Neural cell (in vitro differentiated cells): ENCODE results near the gene LRP8. TPM values are rescaled to one million over a fixed set of nuclear protein-coding genes. Genes with fewer than 3 reads are reported as not detected.

Experiments
- H2AFZ ChIP-seq: fragments of 200-600, 300-800 bp; sonication (generic), shearing (Covaris generic); 2 replicates; pipeline ENCODE4 v1.6.0; 2014; ENCODE audit warnings: low read depth, mild to moderate bottlenecking, antibody characterized with exemption, low read length, moderate library complexity
- H3F3A ChIP-seq: fragments of 200-600 bp; shearing (Covaris generic); 2 replicates; pipeline ENCODE4 v1.6.1; 2016; ENCODE audit warnings: mild to moderate bottlenecking, moderate library complexity, mixed read lengths, antibody characterized with exemption, low read length; ENCODE audit not compliant: insufficient read depth, poor library complexity, severe bottlenecking
- H3K27ac ChIP-seq: fragments of 200-600, 300-800 bp; sonication (generic), shearing (Covaris generic); 2 replicates; pipeline ENCODE4 v1.5.1; 2014; ENCODE audit warnings: mild to moderate bottlenecking, low read length, moderate library complexity
- H3K27me3 ChIP-seq: fragments of 300-800, 200-600 bp; sonication (generic), shearing (Covaris generic); 2 replicates; pipeline ENCODE4 v1.6.0; 2014; ENCODE audit warnings: mild to moderate bottlenecking, low read depth, low read length, moderate library complexity; ENCODE audit not compliant: insufficient read depth
- H3K36me3 ChIP-seq: fragments of 300-800, 200-600 bp; sonication (generic), shearing (Covaris generic); 2 replicates; pipeline ENCODE4 v1.5.1; 2014; ENCODE audit warnings: mild to moderate bottlenecking, antibody characterized with exemption, low read length, moderate library complexity; ENCODE audit not compliant: insufficient read depth
- H3K4me2 ChIP-seq: fragments of 300-800, 200-600 bp; sonication (generic), shearing (Covaris generic); 2 replicates; pipeline ENCODE4 v1.6.0; 2014; ENCODE audit warnings: mild to moderate bottlenecking, low read length
- H3K4me3 ChIP-seq: fragments of 300-800, 200-600 bp; sonication (generic), shearing (Covaris generic); 2 replicates; pipeline ENCODE4 v1.5.1; 2014; ENCODE audit warnings: mild to moderate bottlenecking, low read length, moderate library complexity
- H3K79me2 ChIP-seq: fragments of 200-600 bp; shearing (Covaris generic); replicated peaks from 2 replicates; pipeline ENCODE4 v1.6.0; 2014; ENCODE audit warnings: mild to moderate bottlenecking, low read length, moderate library complexity; ENCODE audit not compliant: insufficient read depth
- H3K9ac ChIP-seq: fragments of 300-800, 200-600 bp; sonication (generic), shearing (Covaris generic); 2 replicates; pipeline ENCODE4 v1.6.1; 2016; ENCODE audit warnings: mild to moderate bottlenecking, low read length, mixed read lengths
- H3K9me2 ChIP-seq: fragments of 200-600 bp; shearing (Covaris generic); 2 replicates; pipeline ENCODE4 v1.6.1; 2016; ENCODE audit warnings: mild to moderate bottlenecking, low read length, mixed read lengths; ENCODE audit not compliant: insufficient read depth
- H3K9me3 ChIP-seq: fragments of 200-600, 300-800 bp; sonication (generic), shearing (Covaris generic); 2 replicates; pipeline ENCODE4 v1.6.1; 2016; ENCODE audit warnings: mild to moderate bottlenecking, mixed run types, low read length, moderate library complexity, mixed read lengths
- H4K20me1 ChIP-seq: fragments of 200-600 bp; shearing (Covaris generic); 2 replicates; pipeline ENCODE4 v1.6.1; 2016; ENCODE audit warnings: mild to moderate bottlenecking, mixed run types; ENCODE audit not compliant: insufficient read depth
- CTCF ChIP-seq: fragments of 450-650 bp; IDR thresholded peaks from 2 replicates; pipeline ENCODE4 v1.5.1; 2014; ENCODE audit warnings: antibody characterized with exemption, mild to moderate bottlenecking, moderate library complexity; ENCODE audit not compliant: poor library complexity, severe bottlenecking
- EP300 ChIP-seq: fragments of 450-650 bp; conservative IDR thresholded peaks from 2 replicates; pipeline ENCODE4 v1.6.1; 2014; ENCODE audit warnings: antibody characterized with exemption, mild to moderate bottlenecking, moderate library complexity; ENCODE audit not compliant: poor library complexity, severe bottlenecking
- EZH2 ChIP-seq: fragments of 200-600, 300-800 bp; shearing (Covaris generic), sonication (generic); IDR thresholded peaks from 2 replicates; pipeline ENCODE4 v1.6.1; 2014; ENCODE audit warnings: antibody characterized with exemption, low read length, borderline replicate concordance, mild to moderate bottlenecking; ENCODE audit not compliant: insufficient read depth, poor library complexity, severe bottlenecking
- MXI1 ChIP-seq: fragments of 450-650 bp; conservative IDR thresholded peaks from 2 replicates; pipeline ENCODE4 v1.6.1; 2014; ENCODE audit warnings: antibody characterized with exemption, mild to moderate bottlenecking; ENCODE audit not compliant: poor library complexity, severe bottlenecking
- POLR2AphosphoS5 ChIP-seq: IDR thresholded peaks from 2 replicates; pipeline ENCODE4 v1.6.1; 2012
- RAD21 ChIP-seq: fragments of 450-650 bp; conservative IDR thresholded peaks from 2 replicates; pipeline ENCODE4 v1.6.1; 2014; ENCODE audit warnings: antibody characterized with exemption, mild to moderate bottlenecking, moderate library complexity
- SMC3 ChIP-seq: fragments of 450-650 bp; conservative IDR thresholded peaks from 2 replicates; pipeline ENCODE4 v1.6.1; 2014; ENCODE audit warnings: antibody characterized with exemption, mild to moderate bottlenecking, moderate library complexity; ENCODE audit not compliant: poor library complexity
- TAF1 ChIP-seq: IDR thresholded peaks from 2 replicates; pipeline ENCODE4 v1.6.1; 2012; ENCODE audit warnings: low read depth
- polyA plus RNA-seq: library from polyadenylated mRNA; depleted of rRNA; stranded (reverse); fragments of >200 nt; gene quantifications from 2 replicates; pipeline ENCODE4 v1.2.3, GENCODE V29; 2014
- TF ChIP-seq, protein P1 (sequence below): IDR thresholded peaks from 2 replicates; pipeline ENCODE4 v1.6.1; 2012; ENCODE audit warnings: borderline replicate concordance

The LRP8 gene
- polyA plus RNA-seq, 1 donor from 2014 or later, result 65.8 TPM

DNA sequence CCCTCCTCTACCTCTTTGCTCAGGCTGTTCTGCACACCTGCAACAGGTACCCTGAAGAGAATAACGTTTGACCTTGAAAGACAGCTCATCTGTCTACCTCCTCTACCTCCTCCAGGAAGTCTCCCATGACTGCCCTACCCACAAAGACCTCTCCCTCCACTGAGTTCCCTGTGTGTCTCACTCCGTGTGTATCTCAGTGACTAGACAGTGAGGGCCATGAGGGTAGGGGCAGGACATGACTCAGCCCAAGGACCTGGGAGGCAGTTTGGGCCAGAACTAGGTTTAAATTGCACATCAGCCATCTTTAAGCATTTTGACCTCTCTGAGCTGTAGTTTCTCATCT is 32.0 kb upstream of the LRP8 start:
- TF ChIP-seq TAF1 (no peak), MXI1 (no peak), POLR2AphosphoS5 (no peak), CTCF (no peak), SMC3 (no peak), EZH2 (no peak), RAD21 (no peak), EP300 (no peak)
- TF ChIP-seq, protein P1, sequence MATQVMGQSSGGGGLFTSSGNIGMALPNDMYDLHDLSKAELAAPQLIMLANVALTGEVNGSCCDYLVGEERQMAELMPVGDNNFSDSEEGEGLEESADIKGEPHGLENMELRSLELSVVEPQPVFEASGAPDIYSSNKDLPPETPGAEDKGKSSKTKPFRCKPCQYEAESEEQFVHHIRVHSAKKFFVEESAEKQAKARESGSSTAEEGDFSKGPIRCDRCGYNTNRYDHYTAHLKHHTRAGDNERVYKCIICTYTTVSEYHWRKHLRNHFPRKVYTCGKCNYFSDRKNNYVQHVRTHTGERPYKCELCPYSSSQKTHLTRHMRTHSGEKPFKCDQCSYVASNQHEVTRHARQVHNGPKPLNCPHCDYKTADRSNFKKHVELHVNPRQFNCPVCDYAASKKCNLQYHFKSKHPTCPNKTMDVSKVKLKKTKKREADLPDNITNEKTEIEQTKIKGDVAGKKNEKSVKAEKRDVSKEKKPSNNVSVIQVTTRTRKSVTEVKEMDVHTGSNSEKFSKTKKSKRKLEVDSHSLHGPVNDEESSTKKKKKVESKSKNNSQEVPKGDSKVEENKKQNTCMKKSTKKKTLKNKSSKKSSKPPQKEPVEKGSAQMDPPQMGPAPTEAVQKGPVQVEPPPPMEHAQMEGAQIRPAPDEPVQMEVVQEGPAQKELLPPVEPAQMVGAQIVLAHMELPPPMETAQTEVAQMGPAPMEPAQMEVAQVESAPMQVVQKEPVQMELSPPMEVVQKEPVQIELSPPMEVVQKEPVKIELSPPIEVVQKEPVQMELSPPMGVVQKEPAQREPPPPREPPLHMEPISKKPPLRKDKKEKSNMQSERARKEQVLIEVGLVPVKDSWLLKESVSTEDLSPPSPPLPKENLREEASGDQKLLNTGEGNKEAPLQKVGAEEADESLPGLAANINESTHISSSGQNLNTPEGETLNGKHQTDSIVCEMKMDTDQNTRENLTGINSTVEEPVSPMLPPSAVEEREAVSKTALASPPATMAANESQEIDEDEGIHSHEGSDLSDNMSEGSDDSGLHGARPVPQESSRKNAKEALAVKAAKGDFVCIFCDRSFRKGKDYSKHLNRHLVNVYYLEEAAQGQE, result no peak
- no peak overlapping the region for H3K4me2 ChIP-seq
- H3K9ac ChIP-seq, result no peak overlapping the region
- H4K20me1 ChIP-seq, result no peaks in the 10 kb centered on the region
- H3F3A ChIP-seq, result no peaks in the 10 kb centered on the region
- no peaks in the 10 kb centered on the region for H3K9me2 ChIP-seq
- no peaks in the 10 kb centered on the region for H3K27me3 ChIP-seq
- H3K9me3 ChIP-seq, result peaks cover 5% of the 10 kb centered on the region
- H3K4me3 ChIP-seq, result no peak overlapping the region
- no peak overlapping the region for H2AFZ ChIP-seq
- H3K36me3 ChIP-seq, result no peaks in the 10 kb centered on the region
- no peak overlapping the region for H3K27ac ChIP-seq
- H3K79me2 ChIP-seq, result no peaks in the 10 kb centered on the region

DNA sequence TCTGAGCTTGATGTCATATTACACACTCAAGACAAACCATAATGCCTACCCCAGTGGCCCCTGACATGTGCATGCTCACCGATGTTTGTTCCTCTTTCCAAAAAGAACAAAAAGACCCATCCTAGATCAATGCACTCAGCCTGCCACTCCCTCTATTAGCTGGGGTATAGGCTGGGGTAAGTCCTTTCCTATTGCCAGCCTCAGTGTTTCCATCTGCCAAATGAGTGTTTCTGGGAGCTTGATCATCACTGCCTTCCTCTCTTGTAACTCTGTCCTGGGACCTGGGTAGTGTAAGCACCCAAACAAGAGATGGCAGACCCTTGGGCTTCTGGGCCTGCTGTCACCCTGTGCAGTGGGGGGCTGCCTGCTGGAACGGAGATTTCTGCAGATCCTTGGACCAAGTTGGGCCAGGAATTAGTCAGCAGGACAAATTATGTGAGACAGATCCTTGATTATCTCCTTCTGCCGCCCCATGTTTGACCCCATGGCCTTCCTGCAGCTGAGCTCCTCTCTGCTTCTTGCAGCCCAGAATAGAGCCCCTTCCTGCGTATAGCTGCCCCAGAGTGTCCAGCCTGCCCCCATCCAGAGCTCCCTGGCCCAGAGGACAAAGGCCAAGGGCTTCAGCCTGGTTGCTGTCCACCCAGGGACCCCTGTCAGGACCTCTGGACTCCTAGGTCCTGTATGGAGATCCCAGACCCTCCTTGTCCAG is 31.5 kb upstream of the LRP8 start:
- H3K9me2 ChIP-seq, result no peaks in the 10 kb centered on the region
- H3K79me2 ChIP-seq, result no peaks in the 10 kb centered on the region
- H3K36me3 ChIP-seq, result no peaks in the 10 kb centered on the region
- no peak overlapping the region for H3K4me3 ChIP-seq
- H3K27ac ChIP-seq, result no peak overlapping the region
- no peaks in the 10 kb centered on the region for H3K27me3 ChIP-seq
- TF ChIP-seq POLR2AphosphoS5 (no peak), EP300 (no peak), TAF1 (no peak), RAD21 (no peak), MXI1 (no peak), CTCF (no peak), EZH2 (no peak), SMC3 (no peak)
- TF ChIP-seq, protein P1, result no peak
- H3K9ac ChIP-seq, result no peak overlapping the region
- no peak overlapping the region for H3K4me2 ChIP-seq
- no peak overlapping the region for H2AFZ ChIP-seq
- no peaks in the 10 kb centered on the region for H3F3A ChIP-seq
- no peaks in the 10 kb centered on the region for H4K20me1 ChIP-seq
- peaks cover 5% of the 10 kb centered on the region for H3K9me3 ChIP-seq
